ENCODE measurements around the gene DAZ2.
"Not testable (repeated sequence)": the region's sequence is repeated elsewhere in the genome, so short reads cannot be mapped to it uniquely, and the experiment has no call there.

Gene DAZ2

GRCh38 chrY:23219233-23219632 is at the start of gene DAZ2:
Gene DAZ2, plus strand, starts transcription at chrY:23219533. Its CDS starts 208 bp downstream, at chrY:23219741.
- DNase-seq (ENCODE audit: low spot score): not testable (repeated sequence)

- not testable (repeated sequence) for DNase-seq (ENCODE audit: low spot score)
Measured at GRCh38 chrY:23198908-23199307, 20.4 kb upstream of the DAZ2 start, which contains the start of gene DAZ1. Gene DAZ1, minus strand, starts transcription at chrY:23199008. Its CDS starts 208 bp downstream, at chrY:23198800.

- DNase-seq (ENCODE audit: low spot score): not testable (repeated sequence)
Measured at GRCh38 chrY:23207455-23207854, 11.9 kb upstream of the DAZ2 start.

GRCh38 chrY:23209802-23210495 is 9.4 kb upstream of the DAZ2 start:
- DNase-seq (ENCODE audit: low spot score): not testable (repeated sequence)

- DNase-seq (ENCODE audit: low spot score): not testable (repeated sequence)
Measured at GRCh38 chrY:23210681-23211080, 8.7 kb upstream of the DAZ2 start.

All from HuH-7.5 (cell line).